ENCODE measurements around the gene FURIN. TPM values are rescaled to one million over a fixed set of nuclear protein-coding genes. Genes with fewer than 3 reads are reported as not detected.

Gene FURIN
- total and polyA plus RNA-seq, 2 of the 8 experiments (the other 6 are each of a cell fraction or from before 2014, with no cell fraction given) = 15.8 to 32.1 TPM

- no peak overlapping the region for H3K27ac ChIP-seq (ENCODE audit: low read depth, low read length)
- no peak overlapping the region for H3K14ac ChIP-seq (ENCODE audit: insufficient read length)
- H2AFZ ChIP-seq (ENCODE audit: low read length) = no peak overlapping the region
- no peak overlapping the region for H2BK12ac ChIP-seq (ENCODE audit: low read depth, low read length)
- no peak overlapping the region for H3K4me3 ChIP-seq (ENCODE audit: extremely low read depth in 1 of 4, insufficient read depth in 2 of 4, low read depth in 3 of 4, low read length in 4 of 4)
- no peaks in the 10 kb centered on the region for H3K79me1 ChIP-seq (ENCODE audit: low read depth, low read length)
- no peaks in the 10 kb centered on the region for H3K9me3 ChIP-seq (ENCODE audit: insufficient read depth in 2 of 2, low read depth in 1 of 2, low read length in 1 of 2)
- no peak overlapping the region for H3K9ac ChIP-seq (replicated peaks in 1 of 4; ENCODE audit: extremely low read depth in 1 of 4, low read depth in 3 of 4, low read length in 3 of 4)
- H3K18ac ChIP-seq (ENCODE audit: extremely low read depth, low read length) = no peak overlapping the region
- no peaks in the 10 kb centered on the region for H3K27me3 ChIP-seq (replicated peaks in 1 of 4; ENCODE audit: control insufficient read depth in 3 of 4, extremely low read depth in 1 of 4, insufficient read depth in 3 of 4, low read length in 3 of 4)
- H4K91ac ChIP-seq (replicated peaks; ENCODE audit: insufficient read length, low read length) = no peak overlapping the region
- H3K23me2 ChIP-seq (ENCODE audit: low read depth, low read length) = no peaks in the 10 kb centered on the region
- no peak overlapping the region for H2BK20ac ChIP-seq (ENCODE audit: low read length)
- H3K4me2 ChIP-seq (ENCODE audit: insufficient read depth in 1 of 2, low read depth in 2 of 2, low read length in 2 of 2) = no peak overlapping the region
- no peaks in the 10 kb centered on the region for H3K79me2 ChIP-seq (ENCODE audit: control insufficient read depth in 1 of 2, insufficient read depth in 2 of 2, low read length in 2 of 2)
- 83% methylated on average over 7 of the region's 7 CpGs; no CpG with 5 or more reads in 1 of the 2 experiments for WGBS, 2 experiments (ENCODE audit: extremely low coverage in 1 of 2, insufficient coverage in 1 of 2, insufficient read length in 1 of 2, insufficient replicate concordance in 2 of 2, low coverage in 1 of 2, low lambda C conversion rate in 2 of 2, missing lambda C conversion rate in 1 of 2)
- H2BK15ac ChIP-seq (ENCODE audit: low read length) = no peak overlapping the region
- H3K36me3 ChIP-seq (ENCODE audit: control insufficient read depth in 2 of 4, insufficient read depth in 4 of 4, low read length in 3 of 4) = no peaks in the 10 kb centered on the region; a peak in 3 of 8 replicates
- no peak overlapping the region for H3K56ac ChIP-seq (replicated peaks; ENCODE audit: insufficient read length, low read depth, low read length)
- H4K20me1 ChIP-seq (replicated peaks in 1 of 2; ENCODE audit: control insufficient read depth in 1 of 2, insufficient read depth in 2 of 2, low read length in 2 of 2) = peaks cover 2% of the 10 kb centered on the region in 2 experiments
- FAIRE-seq (no peak), DNase-seq (ENCODE audit: low read depth in 1 of 2, low spot score in 2 of 2) (no peak)
- H3K23ac ChIP-seq (ENCODE audit: insufficient read length) = no peak overlapping the region
- no peak for TF ChIP-seq CREB1 (IDR thresholded peaks at IDR 0.05)
- TF ChIP-seq SIRT6 (IDR thresholded peaks at IDR 0.05; ENCODE audit: low read length) = no peak
- no peak for TF ChIP-seq ASH2L (IDR thresholded peaks at IDR 0.05; ENCODE audit: low read length)
- no peak for TF ChIP-seq SP1 (IDR thresholded peaks at IDR 0.05; ENCODE audit: low read depth, low read length)
- TF ChIP-seq CHD2 (IDR thresholded peaks at IDR 0.05; ENCODE audit: low read length) = no peak
- TF ChIP-seq CTCF (IDR thresholded peaks at IDR 0.05; ENCODE audit: control extremely low read depth in 1 of 3, insufficient read depth in 1 of 3, low read depth in 1 of 3, low read length in 3 of 3) = no peak
- no peak for TF ChIP-seq ZNF274 (IDR thresholded peaks at IDR 0.05; ENCODE audit: borderline replicate concordance, extremely low read depth, low read length)
- TF ChIP-seq RXRA (IDR thresholded peaks at IDR 0.05; ENCODE audit: insufficient read depth, low read depth, low read length) = no peak
- TF ChIP-seq BACH1 (IDR thresholded peaks at IDR 0.05; ENCODE audit: low read length) = no peak
- TF ChIP-seq HDAC6 (IDR thresholded peaks at IDR 0.05; ENCODE audit: low read depth, low read length) = no peak
- no peak for TF ChIP-seq RFX5 (IDR thresholded peaks at IDR 0.05; ENCODE audit: borderline replicate concordance, low read depth, low read length)
- POLR2A ChIA-PET (ENCODE audit: partially characterized antibody) = interaction anchor here (0.6 to 0.8 kb wide), 2 partner anchors 14 to 66 kb away, joined by 3 read pairs; no protein-coding TSS in a partner anchor
- no peak overlapping the region for H4K8ac ChIP-seq (ENCODE audit: extremely low read depth, insufficient read depth, low read length)
- no peak overlapping the region for H4K5ac ChIP-seq (ENCODE audit: insufficient read length, low read depth, low read length)
- H3K4ac ChIP-seq (replicated peaks; ENCODE audit: insufficient read length, low read depth, low read length) = no peak overlapping the region
- no peak overlapping the region for H2BK120ac ChIP-seq (replicated peaks; ENCODE audit: low read depth, low read length)
- H2AK5ac ChIP-seq (ENCODE audit: low read depth, low read length) = no peak overlapping the region
- H2BK5ac ChIP-seq (ENCODE audit: low read depth, low read length) = no peak overlapping the region
- CTCF ChIA-PET (ENCODE audit: partially characterized antibody) = interaction anchor here (0.9 to 6.8 kb wide), 4 partner anchors 13 to 118 kb away, joined by 3 to 87 read pairs (median 4); partner anchors contain the start of genes HDDC3, MAN2A2 and UNC45A
- peaks cover 0 to 2% (median 0%) of the 10 kb centered on the region in 4 experiments; a peak in 2 of 7 replicates for H3K4me1 ChIP-seq (replicated peaks in 1 of 4; ENCODE audit: control insufficient read depth in 3 of 4, insufficient read depth in 4 of 4, low read length in 3 of 4)
Measured at GRCh38 chr15:90915216-90915807, 46.9 kb downstream of the FURIN start.

All from H1 (cell line).